HG02571 (cell line): ENCODE results near the gene TMEM229B.

Experiments used
- ATAC-seq: cut with Tn5 transposase; IDR thresholded peaks from one replicate; pipeline ENCODE4 v1.9.1; 2021; ENCODE audit warnings: mild to moderate bottlenecking, moderate library complexity; ENCODE audit not compliant: unreplicated experiment

The TMEM229B gene

DNA sequence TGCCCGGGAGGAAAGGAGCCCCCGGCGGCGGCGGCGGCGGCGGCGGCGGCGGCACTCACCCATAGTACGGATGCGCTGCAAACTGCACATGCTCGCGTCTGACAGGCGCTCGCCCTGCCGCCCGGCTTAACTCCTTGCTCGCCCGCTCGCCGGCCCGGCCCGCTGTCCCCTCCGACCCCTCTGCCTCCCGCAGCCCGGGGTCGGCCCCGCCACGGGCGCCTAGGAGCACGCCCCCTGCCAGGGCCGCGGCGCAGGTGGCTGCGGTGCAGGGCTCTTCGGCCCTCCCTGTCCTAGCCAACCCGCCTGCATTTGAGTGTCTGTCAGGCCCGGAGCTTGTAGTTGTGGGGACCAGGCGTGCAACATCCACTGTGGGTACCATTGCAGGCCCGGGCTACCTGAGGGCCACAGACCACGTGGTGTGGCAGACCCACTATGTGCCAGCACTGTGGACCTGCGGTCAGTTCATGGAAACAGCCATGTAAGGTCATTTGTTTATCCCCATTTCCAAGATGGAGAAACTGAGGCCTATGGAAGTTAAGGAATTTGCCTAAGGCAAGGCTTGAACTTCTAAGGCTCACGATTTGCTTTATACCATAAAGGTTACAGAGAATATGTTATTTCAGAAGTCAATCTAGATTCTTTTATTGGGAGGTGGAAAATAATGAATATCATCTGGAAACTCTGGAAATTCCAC lies 27.0 kb upstream of the TMEM229B start:
- ATAC-seq = no peak

DNA sequence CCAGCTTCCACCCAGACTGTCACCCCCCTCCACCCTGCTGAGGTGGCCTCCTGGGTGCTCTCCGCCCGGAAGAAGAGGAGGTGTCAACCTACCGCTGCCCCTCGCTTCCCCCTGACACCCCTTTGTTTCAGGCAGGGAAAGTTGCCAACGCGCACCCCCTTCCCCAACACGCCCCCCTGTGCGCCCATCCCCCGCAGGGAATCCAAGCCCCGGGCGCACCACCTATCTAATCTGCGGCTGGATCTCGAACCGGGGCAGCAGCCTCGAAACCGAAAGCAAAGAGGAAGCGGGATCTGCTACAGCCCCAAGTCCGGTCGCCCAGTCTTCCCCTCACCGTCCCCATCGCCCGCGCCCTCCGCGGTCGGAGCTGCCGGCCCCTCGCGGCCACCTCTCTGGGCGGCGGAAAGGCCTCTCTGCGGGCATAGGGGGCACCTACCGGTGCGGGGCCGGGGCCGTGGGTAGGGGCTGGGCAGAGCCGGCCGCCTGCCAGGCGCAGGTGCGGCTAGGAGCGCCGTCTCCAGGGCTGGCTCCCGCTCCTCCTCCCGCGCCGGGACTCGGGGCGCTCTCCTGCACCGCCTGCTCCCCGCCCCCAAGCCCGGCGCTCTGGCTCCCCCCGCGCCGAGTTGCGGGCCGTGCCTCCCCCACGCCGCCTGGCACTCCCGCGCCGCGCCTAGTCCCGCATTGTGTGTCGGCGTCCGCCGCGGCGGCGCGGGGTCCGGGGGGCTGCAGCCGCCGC lies 26.3 kb upstream of the TMEM229B start:
- ATAC-seq = no peak

DNA sequence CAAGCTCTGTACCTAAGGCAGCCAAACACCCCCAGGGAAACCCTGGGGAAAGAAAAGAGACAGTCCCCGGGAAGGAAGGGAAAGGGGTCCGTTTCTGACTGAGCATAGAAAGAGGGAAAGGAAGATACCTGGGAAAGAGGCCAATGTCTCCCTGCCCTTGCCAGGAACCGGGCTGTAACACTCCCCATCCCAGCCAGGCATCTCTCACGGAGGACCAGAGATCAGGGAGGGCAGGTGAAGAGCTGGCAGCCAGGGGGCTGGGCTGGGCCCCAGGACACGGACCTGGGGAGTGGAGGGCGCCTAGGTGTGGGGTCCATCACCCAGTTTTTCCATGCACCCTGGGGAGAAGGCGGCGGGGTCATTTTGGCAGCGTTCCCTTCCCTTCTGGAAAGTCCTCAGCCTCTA lies 25.7 kb upstream of the TMEM229B start:
- ATAC-seq = no peak

DNA sequence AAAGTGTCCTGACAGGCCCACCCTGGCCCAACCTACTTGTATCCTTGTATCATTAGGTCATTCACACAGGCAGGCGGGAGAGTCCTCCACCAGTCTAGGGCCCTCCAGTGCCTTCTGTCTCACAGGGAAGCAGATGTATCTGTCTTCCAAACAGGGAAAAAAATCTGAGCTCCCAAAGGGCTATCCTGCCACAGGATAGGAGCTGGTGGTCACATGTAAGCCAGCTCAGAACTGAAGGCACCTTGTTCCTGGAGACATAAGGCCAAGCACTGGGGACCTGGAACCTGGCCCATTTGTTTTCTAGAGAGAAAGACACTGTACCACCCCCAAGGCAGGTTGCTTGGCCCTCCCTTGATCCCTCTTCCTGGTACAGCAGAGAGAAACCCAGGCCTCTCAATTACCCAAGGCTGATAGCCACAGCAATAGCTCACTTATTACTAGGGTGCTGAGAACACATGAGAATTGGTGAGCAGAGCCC lies 25.1 kb upstream of the TMEM229B start:
- no peak for ATAC-seq

DNA sequence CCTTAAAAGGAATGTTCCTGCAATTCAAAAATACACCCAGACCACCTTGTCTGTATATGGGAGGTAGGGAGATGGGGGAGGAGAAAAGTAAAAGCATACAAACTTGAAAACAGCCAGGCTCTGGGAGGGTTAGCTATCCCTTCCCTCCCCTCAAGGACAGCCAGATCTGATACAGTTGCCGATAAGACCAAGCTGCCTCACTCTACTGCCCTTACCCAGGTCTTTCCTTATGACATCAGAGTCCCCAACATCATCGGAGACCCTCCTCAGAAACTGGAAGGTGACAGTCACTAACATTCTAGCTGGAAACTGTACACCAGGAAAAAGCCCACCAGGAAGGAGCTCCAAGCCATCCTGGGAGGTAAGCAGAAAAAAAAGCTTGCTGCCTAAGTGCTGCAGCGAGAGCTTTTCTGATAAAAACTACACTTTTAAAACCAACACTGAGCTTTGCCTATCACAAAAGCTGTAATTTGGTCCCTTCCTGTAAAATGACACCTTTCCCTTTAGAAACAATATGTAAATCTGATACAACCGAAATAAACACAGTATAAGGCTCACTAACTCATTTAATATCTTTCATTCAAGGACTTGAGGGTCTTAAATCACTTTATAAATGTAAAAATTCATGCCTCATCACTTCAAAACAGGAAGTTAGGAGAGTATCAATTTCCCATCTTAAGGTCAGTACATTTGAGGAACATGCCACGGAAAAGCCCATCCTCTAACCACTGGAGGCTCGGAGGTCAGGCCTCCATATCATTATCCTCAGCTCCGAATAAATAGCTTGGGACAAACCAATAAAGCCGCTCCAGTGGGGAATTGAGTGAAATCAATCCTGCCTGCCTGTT lies 24.2 kb upstream of the TMEM229B start:
- no peak for ATAC-seq

DNA sequence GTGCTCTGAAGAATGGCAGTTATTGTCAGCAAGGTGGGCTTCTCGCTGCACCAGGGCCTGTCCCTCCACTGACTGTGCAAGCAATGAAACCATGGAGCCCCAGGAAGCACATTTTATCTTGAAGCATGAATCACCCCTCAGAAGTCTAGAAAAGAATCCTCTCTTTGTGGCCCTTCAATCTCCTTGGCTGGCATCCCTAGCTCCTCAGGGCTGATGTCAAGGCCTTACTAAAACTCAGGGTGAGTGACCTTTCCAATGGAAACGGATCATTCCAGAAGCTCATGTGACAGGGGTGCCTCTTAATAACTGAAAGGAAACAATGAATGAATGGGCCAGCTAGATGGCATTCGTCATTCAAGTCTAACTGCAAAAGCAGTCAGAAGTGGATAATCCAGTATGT lies 22.3 kb upstream of the TMEM229B start:
- no peak for ATAC-seq

DNA sequence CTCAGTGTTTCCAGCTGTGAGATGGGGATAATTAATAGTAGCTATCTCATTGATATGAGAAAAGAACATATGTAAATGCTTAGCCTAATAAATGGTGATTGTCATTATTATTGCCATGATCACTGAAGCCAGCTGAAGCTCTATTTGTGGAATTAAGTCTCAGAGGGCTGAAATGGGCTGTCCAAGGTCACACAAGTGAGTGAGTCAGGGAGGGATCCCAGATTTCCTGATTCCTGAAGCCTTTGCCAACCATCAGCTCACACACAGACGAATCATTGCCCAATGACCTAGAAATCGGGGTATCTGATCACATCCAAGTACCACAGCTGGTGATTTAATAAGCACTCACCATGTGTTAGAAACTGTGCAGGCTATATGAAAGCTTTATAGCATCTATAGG lies 21.6 kb upstream of the TMEM229B start:
- ATAC-seq = no peak

DNA sequence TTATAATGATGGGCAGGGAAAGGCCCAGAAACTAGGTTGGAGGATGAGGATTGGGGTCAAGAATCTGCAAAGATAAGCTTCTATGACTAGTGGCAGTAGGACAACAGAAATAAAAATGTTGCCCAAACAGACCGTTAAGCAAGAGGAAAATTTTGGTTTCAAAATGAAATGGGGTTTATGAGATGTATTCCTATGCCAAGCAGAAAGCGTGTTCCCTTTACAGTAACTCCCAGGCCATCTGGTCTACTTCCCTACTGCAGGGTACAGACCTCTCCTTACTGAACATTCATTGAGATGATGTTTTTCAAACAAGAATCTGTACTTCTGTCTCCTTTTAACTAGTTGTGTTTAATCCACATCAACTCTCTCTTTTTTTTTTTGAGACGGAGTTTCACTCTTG lies 20.4 kb upstream of the TMEM229B start:
- ATAC-seq = no peak

DNA sequence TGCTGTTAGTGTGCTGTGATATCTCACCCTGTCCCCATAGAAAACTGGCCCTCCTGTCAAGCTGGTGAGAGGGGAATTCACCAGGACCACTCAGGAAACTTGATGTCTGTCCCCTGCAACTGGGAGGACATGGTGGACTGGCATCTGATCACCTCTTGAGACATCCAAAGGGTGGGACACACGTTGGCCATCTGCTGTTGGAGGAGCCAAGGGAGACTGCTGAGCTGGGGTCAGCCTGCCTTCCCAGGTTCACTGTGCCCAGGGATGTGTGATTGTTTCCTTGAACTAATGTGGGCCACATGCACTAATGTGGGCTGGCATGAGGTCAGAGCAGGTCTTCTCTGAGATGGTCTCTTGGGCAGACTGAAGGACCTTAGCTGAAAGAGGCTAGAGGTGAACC lies 16.7 kb upstream of the TMEM229B start:
- no peak for ATAC-seq

DNA sequence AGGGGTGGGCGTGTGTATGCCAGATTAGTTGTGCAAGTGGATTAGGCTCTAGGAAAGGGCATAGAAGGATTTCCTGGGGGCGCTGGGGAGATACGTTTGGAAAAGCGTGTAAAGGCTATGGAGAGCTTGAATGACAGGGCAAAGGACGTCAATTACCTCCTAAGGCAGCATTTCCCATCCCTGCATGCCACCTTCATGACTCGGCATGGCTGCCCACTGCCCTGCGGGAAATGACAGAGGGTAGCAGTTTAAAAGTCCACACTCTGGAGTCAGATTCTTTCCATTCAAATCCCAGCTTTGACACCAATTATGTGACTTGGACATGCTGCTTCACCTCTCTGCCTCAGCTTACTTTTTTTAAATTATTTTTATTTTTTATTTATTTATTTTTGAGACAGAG lies 14.8 kb upstream of the TMEM229B start:
- no peak for ATAC-seq

DNA sequence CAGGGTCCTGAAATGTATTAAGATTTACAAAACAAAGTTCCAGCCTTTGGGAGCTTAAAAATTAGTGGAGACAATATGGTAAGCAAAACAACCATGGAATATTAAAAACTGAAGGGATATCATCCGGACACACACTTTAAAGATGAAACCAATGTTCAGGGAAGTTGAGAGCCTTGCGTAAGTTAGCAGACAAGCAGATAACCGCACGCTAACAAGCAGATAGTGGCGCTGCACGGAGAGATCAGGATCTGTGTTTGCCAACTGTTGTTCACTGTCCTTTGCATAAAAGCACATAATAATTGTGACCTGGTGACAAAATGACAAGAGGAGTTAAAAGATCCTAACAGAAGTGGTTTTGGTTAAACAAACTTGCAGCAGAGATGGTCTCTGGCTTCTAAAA lies 14.3 kb upstream of the TMEM229B start:
- ATAC-seq = no peak

DNA sequence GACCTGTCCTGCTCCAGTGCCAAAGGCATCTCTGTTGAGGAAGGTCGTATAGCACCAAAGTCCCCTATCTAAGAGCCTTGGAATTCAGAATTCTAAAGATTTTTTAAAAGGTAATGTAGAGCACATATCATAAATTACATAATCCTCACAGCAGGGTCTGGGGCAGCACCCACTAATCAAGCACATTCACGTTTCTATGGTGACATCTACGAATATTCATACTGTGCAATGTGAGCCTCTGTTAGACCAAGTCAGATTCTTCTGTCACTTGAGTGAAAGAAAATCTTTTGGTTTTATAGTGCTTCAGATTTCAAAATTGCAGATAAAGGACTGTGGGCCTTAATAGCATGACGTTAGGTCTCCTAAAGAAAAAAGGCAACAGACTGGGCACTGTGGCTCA lies 13.1 kb upstream of the TMEM229B start:
- ATAC-seq = no peak

DNA sequence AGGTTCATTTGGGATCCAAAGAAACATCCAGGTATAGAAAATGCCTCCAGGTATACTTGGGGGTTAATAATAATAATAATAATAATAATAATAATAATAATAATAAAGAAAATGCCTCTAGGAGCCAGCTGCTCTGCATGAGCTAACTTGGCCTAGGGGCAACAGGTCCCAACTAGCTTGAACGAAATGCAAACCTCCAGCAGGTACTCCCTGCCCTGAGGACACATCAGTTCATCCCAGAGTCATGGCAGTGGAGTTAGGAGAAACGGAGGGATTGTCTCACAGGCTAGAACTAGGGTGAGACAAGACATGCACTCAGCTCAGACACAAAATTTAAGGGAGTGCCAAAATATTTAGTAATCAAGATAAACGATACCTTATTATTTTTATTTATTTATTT lies 12.5 kb upstream of the TMEM229B start:
- ATAC-seq = no peak

DNA sequence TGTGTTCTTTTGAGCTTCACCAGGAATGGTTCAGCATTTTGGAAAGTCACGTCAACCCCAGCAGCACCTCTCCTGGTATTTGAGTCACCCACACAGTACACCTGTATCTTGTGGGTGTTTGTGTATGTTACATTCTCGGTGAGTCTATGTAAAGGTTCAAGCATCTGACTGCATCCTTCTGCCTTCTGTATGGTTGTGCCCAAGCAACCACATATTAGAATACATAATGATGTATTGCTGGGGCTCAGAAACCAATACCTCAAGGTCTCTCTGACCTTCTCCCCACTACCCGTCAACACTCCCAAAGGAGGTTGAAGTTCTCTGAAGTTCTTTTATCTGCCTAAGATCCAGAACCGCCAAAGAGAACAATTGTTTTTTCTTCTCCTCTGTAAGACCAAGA lies 9.2 kb upstream of the TMEM229B start:
- ATAC-seq = no peak

DNA sequence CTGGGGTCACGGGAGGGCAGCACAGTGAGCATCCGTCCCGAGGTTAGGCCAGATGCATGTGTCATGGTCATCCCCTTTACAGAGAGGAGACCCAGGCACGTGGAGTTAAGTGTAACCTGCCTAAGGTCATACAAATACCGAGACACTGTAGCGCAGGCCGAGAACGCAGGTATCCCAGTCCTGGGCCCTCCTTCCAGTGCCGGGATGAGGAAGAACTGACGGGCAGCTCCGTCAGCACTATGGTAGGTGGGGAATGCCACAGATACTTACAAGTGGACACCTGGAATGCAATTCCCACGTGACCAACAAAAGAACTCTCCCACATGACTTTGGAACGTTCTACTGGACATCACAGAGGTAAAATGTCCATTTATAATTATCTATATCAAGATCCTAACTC lies 8.7 kb upstream of the TMEM229B start:
- ATAC-seq = no peak

DNA sequence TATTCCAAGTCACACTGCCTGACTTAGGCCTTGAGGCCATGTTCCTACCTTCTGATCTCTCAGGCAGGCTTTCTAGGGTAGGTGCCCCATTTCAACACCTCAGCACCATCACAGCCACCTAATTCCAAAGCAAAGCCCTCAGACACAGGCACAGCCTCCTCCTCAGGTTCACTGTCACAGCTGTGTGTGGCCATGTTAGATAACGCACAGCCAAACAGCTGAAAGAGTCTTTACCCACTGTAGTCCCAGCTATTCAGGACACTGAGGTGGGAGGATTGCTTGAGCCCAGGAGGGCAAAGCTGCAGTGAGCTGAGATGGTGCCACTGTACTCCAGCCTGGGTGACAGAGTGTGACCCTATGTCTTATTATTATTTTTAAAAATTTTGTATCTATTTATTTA lies 7.3 kb upstream of the TMEM229B start:
- ATAC-seq = no peak

DNA sequence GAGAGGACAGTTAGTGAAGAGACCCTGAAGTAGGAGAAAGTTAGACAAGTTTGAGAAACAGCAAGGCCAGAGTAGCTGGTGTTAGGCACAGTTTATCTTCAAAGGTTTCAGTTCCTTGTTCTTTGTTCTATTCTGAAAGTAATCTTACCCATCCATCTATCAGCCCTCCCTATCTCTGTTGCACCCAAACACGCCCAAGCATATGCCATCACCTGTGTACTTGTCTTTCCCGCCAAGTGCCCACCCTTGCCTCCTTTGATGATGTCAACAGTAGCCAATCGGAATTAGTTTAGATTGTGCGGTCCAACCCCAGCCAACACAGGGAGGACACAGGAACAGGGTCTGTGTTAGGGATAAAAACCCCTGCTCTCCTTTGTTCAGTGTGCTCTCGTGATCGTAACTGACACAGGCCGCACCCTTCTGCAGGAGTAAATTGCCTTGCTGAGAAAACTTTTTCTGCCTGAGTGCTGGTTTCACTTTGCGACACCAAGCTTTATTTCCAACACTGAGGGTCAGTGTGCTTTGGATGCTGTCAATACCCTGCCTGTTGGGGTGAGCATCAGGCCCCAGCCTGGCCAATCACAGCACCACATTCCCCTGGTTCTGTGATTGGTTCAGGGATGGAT lies 4.7 kb upstream of the TMEM229B start:
- no peak for ATAC-seq

DNA sequence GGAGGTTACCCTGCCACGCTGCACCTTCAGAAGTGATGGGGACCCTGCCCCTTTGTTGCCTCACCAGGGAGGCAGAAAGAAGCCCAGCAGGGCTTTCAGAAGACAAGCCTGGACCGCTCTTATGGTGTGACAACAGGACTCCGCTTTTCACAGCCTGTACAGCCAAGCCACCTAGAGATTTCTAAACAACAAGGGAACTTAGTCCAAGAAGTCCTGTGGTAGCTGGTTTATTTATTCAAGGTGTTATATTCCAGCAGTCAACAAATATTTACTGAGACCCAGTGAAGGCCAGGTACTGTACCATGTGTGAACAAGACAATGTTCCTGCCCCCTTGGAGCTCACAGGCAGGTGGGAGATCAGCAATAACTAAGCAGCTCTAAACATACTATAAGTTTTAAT lies 4.0 kb upstream of the TMEM229B start:
- no peak for ATAC-seq

DNA sequence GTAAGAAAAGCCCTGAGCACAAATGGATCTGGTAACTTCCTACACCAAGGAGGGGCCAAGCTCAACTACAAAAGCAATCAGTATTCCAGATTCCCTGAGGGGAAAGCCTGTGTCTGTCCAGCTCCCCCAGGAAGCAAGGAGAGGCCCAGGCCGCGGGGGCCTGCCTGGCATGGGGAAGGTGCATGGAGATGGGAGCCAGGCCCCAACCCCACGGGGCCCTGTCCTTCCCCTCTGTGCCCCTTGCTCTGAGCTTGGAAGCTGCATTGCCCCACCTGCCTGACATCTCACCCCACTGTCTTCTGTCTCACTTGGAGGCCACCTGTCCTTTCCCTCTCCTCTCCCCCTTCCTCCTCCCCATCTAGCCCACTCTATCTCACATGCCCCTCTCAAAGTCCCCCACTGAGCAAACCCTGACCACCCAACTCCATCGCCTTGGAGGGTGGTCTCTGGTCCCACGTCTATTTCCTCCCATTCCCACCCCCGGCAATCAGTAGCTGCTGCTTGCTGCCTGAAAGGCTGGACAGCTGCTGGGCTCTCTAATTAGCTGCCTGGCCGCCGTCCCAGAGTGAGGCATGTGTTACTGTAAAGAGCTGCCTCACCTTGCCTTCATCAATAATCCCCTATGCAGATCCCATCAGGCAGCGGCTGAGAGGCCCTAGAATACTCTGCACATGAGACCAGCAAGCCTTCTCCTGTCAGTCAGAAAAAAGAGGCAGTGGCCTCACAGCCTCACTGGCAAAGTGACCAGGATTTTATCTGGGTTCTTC lies 3.4 kb upstream of the TMEM229B start:
- ATAC-seq = no peak

DNA sequence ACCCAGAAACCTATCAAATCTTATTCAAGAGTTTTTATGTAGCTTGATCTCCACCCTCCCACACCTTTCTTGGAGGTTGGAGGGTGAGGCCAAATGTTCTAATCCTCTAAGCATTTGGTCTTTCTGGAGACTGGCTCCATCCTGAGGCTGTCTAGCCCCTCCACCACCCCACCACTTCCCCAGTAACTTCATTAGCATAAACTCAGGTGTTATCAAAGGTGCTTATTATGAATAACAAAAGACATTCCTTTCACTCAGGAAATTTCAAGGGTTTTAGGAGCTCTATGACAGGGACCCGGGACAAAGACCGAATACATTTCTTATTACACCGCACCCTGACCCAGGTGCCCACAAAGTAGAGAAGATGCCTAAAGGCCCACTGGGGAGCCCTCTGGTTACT lies 2.8 kb upstream of the TMEM229B start:
- no peak for ATAC-seq

DNA sequence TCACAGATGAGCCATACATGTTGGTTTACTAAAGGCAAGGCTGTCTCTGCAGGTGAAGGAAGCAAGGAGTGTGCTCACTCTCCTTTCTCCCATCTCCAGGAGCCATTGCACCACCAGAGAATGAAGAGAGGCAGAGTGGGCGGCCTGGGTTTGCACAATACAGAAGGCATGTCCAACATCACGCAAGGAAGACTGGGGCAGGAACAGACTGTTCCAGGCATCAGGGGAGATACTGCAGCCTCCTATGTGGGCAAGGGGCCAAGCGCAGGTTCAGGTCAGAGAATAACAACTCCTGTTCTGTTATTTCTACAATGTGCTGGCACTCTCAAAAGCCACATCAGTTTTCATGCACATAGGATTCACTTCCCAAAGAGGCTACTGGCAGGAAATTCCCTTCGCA lies 1.7 kb upstream of the TMEM229B start:
- no peak for ATAC-seq
